ENCODE results near the gene HIVEP1.

DNA sequence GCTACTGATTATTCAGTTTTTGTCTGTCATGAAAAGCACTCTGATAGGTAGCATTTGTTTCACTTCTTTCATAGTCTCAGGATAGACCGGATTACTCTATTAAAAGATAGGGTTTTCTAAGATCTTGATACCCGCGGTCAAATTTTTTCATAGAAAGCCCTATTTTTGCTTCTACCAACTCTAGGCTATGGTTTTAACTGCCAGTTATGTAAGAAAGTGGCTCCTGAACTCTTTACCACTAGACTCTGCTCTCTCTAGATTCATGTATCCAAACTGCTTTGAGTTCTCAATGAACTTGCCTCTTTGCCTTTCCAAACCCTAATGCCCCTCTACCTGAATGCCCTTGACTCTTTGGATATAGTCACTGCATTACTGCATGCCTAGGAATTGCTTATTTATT is 70.3 kb downstream of the HIVEP1 start:
- TF ChIP-seq, protein P1, sequence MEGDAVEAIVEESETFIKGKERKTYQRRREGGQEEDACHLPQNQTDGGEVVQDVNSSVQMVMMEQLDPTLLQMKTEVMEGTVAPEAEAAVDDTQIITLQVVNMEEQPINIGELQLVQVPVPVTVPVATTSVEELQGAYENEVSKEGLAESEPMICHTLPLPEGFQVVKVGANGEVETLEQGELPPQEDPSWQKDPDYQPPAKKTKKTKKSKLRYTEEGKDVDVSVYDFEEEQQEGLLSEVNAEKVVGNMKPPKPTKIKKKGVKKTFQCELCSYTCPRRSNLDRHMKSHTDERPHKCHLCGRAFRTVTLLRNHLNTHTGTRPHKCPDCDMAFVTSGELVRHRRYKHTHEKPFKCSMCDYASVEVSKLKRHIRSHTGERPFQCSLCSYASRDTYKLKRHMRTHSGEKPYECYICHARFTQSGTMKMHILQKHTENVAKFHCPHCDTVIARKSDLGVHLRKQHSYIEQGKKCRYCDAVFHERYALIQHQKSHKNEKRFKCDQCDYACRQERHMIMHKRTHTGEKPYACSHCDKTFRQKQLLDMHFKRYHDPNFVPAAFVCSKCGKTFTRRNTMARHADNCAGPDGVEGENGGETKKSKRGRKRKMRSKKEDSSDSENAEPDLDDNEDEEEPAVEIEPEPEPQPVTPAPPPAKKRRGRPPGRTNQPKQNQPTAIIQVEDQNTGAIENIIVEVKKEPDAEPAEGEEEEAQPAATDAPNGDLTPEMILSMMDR (IDR thresholded peaks at IDR 0.05): no peak
- no peak for TF ChIP-seq POLR2A (IDR thresholded peaks at IDR 0.05)

Data from right lobe of liver (tissue), 4 donors.